HG03442 (cell line): Measurements from ENCODE around the gene SPX.
A peak's percentile ranks its signal among the peaks of the same experiment; 100 is the strongest.

Experiments
- ATAC-seq: cut with Tn5 transposase; IDR thresholded peaks from one replicate; pipeline ENCODE4 v1.9.1; 2021; ENCODE audit warnings: mild to moderate bottlenecking, moderate library complexity; ENCODE audit not compliant: unreplicated experiment

SPX gene

DNA sequence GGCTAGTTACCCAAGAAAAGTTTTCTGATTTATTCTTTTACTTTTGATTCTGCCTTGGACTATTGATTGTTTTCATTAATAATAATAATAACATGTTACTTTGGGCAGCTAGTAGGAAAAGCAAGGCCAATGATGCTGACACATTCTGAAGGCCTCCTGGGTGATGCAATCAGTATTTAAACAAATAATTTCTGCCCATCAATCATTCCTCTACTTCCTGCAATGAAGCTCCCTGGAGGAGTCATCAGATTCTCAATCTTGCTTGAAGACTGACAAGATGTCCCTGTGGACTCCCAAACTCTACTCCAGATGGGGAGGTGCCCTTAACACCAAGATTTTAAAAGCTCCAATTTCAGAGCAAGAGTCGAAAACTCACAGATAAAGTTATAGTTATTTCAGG, at the start of gene SPX:
TSS of gene SPX (plus strand) at position 244 of the 400 bp plus-strand sequence. CDS start 177 bp downstream, outside the sequence.
- ATAC-seq = no peak

- no peak for ATAC-seq
These were observed 49.1 kb upstream of the SPX start for GRCh38 chr12:21476949-21477348.

DNA sequence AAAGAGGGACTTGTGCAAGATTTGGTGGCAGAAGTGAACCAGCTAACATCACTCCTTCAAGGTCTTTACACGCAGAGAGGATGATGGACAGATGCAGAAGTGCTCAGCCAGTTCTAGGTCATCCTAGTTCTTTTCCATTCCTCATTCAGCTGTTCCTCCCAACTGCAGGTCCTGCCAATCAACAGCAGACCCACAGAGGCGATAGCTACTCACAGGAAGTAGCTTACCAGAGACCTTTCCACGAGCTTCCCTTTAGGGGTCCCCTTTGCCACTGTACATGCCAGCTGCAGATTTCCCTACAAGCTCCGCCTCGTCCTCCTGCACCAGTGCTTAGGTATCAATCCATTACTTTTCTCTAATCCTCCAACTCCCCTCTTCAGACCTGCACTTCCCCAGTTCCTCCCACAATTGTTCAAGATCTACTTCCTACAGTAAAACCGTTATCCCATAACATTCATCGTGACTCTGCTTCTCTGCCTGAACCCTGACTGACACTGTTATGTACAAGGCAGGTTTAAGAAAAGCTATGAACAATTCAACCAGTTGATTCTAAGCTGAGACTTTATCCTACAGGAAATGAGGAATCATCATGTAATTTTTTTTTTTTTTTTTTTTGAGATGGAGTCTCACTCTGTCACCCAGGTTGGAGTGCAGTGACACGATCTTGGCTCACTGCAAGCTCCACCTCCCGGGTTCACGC, 47.2 kb upstream of the SPX start:
- ATAC-seq = no peak

- ATAC-seq = no peak
These were observed 42.6 kb upstream of the SPX start for GRCh38 chr12:21483531-21483930.

DNA sequence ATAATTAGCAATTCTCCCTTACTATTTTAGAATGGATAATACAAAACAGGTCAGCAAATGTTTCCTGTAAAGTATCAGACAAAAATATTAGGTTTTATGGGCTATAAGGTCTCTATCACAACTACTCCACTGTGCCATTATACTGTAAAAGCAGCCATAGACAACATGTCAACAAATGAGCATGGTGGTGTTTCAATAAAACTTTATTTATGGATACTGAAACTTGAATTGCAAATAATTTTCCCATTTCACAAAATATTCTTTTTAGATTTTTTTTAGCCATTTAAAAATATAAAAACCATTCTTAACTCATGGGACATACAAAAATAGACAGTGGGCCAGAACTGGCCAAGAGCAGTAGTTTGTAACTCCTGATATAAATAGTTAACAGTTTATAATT, 40.1 kb upstream of the SPX start:
- ATAC-seq = no peak

GRCh38 chr12:21499765-21500164, 26.3 kb upstream of the SPX start:
- no peak for ATAC-seq

- ATAC-seq = no peak
These were observed 25.3 kb upstream of the SPX start for GRCh38 chr12:21500786-21501257.

GRCh38 chr12:21501258-21502163, 24.6 kb upstream of the SPX start, which contains the start of the genes GOLT1B and RECQL:
Gene GOLT1B (plus strand): TSS chr12:21501789. CDS start chr12:21501924, 135 bp downstream.
Gene RECQL (minus strand): TSS chr12:21501635. CDS start chr12:21499570, 2,065 bp downstream.
- peak; percentile 99 for ATAC-seq

- ATAC-seq = peak; percentile 3
These were observed 24.0 kb upstream of the SPX start for GRCh38 chr12:21502164-21502496.

GRCh38 chr12:21502872-21503271, 23.2 kb upstream of the SPX start:
- ATAC-seq = no peak

- ATAC-seq = no peak
These were observed 20.2 kb upstream of the SPX start for GRCh38 chr12:21505888-21506287.

DNA sequence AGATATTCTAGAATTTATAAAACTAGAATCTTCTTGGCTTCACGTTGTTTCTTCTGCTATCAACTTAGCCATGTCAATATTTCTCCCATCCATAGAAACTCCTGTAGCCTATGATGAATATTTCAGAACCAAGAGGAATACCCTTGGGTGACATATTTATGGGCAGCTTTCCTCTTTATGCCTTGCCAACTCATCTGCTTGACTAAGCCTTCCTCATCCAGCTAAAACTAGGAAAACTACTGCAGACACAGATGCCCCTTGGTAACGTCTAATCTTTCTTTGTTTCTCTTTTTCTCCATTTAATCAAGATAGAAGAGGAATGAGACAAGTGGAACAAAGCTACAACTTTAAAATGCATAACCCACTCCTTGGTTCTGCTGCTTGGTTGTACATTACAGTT, 18.2 kb upstream of the SPX start:
- no peak for ATAC-seq

- ATAC-seq = peak; percentile 96
These were observed 16.3 kb upstream of the SPX start for GRCh38 chr12:21509768-21510167.

DNA sequence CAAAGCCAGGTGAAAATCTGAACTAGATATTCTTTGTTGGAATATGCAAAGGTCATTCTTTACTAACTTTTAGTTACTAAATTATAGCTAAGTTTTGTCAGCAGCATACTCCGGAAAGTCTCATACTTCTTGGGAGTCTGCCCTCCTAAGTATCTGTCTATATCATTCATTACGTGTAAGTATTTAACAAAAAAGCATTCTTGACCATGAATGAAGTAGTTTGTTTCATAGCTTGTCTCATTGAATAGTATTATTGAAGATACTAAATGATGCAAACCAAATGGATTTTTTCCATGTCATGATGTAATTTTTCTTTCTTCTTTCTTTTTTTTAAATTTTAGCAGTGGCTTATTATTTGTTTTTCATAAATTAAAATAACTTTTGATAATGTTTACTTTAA, 9.8 kb upstream of the SPX start:
- ATAC-seq = no peak

GRCh38 chr12:21518451-21518850, 7.6 kb upstream of the SPX start:
- no peak for ATAC-seq

GRCh38 chr12:21521541-21521940, 4.6 kb upstream of the SPX start:
- ATAC-seq = no peak

DNA sequence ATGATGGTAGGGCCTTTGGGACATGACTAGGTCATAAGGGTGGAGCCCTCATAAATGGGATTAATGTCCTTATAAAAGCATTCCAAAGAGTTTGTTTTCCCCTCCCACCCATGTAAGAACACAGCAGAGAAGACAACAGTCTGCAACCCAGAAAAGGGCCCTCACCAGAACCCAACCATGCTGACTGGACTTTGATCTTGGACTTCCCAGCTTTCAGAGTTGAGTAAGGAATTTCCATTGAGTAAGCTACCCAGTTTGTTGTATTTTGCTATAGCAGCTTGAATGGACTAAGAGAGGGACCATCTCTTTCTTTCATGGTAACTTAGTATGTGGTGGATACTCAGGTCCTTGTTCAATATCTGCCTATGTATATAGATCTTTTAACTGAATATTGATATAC, 2.9 kb upstream of the SPX start:
- no peak for ATAC-seq

GRCh38 chr12:21526721-21527345, 737 bp downstream of the SPX start:
- ATAC-seq = no peak

DNA sequence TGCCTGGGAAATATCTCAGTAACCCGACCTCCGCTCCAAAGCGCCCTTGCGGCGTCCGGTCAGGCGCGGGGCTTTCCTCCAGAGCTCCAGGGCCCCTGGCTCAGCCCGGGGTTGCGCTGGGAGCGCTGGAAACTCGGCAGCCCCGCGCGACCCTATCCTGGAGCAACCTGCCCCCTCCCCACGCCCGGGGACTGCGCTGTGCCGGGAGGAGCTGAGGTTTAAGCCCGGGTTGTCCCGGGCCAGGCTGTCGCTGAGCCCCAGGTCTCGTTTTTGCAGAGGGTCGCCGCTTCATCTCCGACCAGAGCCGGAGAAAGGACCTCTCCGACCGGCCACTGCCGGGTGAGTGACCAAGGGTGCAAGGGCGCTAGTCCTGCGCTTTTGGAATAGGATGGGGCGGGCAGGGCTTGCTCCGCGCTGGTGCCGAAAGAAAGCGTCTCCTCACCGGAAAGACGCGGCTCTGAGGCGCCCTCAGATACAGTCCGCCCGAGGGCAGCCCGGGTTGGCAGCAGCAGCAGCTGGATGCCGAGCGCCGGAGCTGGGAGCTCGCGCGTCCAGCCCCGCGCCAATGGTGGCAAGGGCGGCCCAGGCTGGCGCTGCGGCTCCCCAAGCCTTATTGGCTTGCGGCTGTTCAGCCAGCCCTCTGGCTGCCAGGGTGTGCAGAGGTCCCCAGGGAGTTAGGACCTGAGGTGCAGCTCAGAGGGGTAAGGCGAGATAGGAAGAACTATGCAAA, 1.5 kb downstream of the SPX start:
- ATAC-seq = peak; percentile 95

DNA sequence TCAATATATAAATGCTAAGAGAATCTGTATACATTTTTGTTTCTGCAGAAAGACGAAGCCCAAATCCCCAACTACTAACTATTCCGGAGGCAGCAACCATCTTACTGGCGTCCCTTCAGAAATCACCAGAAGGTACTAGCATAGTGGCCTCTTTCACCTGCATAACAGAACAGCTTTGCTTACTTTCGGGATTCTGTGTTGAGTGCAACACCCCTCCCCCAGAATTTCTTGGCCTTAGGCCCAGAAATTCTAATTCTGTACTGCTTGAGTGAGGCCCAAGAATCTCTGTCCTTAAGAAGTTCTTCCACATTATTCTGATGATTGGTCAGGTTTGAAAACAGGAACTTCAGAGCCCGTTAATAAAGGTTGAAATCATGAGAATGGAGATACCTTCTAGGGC, 2.9 kb downstream of the SPX start:
- no peak for ATAC-seq

DNA sequence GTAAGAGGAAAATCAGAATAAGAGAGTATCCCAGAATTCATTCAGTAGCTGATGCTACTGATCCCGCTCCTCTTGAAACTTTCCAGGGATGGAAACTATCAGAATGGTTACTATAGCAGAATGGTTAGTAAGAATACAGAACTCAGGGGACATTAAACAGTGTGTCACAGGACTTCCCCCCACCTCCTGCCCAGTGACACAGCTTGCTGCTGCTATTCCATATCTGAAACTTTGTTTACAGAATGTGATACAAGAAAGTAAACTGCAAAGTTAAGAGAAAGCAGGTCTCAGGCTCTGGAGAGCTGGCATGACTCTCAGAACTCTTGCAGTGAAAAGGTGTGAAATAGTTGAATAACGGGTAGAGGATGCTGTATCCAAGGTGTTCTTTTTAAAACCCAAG, 3.4 kb downstream of the SPX start:
- ATAC-seq = no peak
